ENCODE measurements around the gene CHD5.

The CHD5 gene

GRCh38 chr1:6172549-6172948 lies 7.6 kb downstream of the CHD5 start:
- DNase-seq = no peak

DNA sequence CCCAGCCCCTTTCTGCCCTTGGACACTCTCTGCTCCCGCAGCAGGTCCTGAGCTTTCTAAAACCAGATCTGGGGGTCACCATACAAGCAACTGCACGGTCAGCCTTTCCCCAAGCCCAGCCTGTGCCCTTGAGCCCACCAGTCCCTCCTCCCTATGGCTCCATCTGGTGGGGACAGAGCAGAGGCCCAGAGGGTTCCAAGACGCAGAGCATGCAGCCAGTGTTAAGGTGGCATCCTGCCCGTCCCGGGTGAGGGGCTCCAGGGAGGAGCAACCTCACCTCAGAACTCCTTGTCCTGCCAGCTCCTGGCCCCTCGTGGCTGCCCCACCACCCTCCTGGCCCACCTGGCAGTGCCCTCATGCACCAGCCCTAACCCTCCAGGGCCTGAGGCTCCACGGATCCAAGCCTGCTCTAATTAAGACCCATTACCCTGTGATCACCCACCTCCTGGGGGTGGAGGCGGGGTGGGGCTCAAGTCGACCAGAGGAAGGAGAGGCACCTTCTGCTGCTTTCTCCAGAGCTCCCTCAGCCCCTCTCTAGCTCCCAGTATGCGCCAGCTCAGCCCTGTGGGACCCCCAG lies 8.5 kb downstream of the CHD5 start:
- DNase-seq = peak; percentile 59

DNA sequence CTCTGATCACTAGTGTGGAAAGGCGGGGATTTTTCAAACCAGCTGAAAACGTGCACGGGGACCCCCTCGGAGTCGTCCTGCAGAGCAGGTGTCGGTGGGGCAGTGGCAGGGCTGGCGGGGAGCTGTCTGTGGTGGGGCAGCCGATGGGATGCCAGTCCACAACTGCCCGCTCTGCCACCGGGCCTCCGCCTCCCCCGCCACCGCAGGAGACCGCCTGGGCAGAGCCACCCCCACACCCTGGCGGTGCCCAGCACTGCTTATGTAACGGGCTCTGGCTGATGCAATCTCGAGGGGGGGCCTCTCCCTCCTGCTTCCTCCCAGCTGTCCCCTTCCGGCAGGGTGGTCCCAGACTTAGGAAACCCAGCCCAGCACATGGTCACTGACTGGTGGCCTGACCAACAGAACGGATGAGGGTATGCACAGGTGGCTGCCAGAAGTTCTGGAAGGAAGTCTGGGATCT lies 9.3 kb downstream of the CHD5 start:
- DNase-seq = no peak

DNA sequence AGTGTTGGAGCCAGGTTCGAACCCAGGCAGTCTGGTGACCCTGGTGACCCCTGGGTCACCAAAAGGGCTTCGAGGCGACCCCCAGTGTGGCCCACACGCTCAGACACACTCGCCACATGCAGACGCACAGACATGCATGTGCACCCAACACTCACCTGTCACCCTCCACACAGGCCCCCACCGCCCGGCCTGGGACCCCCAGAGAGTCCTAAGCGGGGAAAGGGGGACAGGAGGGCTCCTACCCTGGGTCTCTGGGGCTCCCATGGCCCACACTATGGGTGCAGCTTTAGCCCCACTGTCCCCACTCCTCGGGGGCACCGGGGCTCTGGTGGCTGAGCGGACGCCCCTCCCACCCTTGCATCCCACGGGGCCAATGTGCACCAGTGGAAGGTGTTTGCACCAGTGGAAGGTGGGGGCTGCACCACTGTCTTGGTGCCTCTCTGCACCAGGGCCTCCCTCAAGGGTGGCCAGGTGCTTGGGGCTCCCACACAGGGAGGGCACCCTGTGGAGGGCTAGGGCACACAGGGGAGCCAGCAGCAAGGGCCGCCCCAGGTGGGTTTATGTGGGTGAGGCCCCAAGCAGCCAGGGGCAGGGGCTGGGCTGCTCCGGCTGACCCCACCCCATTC lies 9.9 kb downstream of the CHD5 start:
- DNase-seq = no peak

DNA sequence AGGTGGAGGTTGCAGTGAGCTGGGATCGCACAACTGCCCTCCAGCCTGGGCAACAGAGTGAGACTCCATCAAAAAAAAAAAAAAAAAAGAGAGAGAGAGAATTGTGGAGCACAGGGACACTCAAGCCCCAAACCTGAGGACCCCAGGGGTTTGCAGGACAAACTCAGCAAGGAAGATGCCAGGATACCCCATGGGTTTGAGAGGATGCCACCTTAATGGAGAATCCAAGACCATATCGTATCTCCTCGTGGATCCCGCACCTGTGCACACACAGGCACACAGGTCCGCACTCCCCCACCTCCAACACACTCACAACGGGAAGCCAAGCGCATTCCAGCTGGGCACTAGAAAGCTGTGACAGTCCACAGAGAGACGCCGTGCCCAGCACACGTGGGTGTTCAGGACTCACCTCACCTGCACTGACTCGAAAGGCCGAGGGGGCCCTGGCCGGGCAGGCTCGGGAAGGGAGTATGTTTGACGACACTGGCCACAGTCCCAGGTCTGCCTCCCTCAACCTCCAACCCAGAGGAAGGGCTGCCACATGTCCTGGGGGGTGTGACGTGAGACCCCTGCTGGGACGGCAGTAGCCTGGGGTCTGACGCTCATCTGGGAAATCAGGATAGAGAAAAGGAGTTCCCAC lies 11.1 kb downstream of the CHD5 start:
- DNase-seq = no peak

DNA sequence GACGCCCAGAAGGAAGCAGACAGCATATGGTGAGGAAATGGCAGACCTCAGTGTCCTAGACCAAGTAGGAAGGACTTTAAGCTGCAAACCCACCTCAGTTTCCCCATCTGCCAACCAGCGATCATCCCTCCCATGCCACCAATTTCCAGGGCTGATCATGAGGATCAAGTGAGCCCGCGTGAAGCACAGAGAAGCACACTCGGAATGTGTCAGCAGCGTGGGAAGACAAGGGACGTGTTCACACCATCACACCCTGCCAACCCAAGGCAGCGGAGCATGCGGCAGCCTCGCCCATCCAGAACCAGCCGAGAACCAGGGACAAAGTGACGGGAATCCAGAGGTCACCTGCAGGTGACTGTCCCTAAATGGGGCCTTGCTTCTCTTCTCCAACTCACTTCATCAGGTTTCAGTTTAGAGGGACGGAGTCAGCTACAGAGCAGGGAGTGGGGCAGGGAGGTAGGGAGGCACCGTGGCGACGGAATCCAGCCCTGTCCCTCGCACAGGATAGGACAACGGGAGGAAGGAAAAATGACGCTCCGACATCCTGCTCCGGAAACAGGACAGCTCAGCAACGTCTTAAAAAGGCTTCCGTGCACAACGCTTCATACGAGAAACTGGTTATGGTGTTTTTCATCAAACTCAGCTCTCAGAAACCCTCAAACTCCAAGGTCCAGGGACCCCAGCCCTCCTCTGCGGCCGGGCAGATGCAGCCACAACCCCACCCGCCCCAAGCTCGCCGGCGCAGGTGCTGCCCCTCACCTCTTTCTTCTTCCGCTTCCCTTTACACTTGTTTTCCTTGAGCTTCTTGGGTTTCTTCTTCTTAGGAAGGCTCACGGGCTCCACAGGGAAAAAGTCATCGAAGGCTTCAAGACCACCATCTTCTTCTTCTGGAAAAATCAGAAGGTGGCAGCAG lies 12.5 kb downstream of the CHD5 start:
- no peak for DNase-seq

GRCh38 chr1:6166655-6167390 lies 13.3 kb downstream of the CHD5 start:
- no peak for DNase-seq

- no peak for DNase-seq
Measured at GRCh38 chr1:6166221-6166620, 13.9 kb downstream of the CHD5 start.

- no peak for DNase-seq
Measured at GRCh38 chr1:6165441-6165985, 14.6 kb downstream of the CHD5 start.

DNA sequence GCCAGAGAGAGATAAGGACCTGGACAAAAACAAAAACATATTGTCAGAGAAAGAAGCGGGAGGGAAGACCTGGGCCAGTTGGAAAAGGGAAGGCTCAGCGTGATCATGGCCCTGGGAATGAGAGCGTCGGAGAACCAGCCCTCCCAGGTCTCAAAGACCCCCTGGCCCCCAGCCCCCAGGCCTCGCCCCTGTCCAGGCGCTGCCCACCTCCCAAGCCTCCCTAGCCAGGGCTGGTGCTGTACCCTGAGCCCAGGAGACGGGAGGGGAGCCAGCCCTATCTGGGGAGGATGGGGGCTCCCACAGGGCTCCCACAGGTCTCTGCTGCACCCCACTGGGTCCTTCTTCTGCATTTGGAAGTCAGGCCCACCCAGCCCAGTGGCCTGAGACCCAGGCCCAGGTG lies 15.1 kb downstream of the CHD5 start:
- DNase-seq = no peak

- no peak for DNase-seq
Measured at GRCh38 chr1:6163973-6164617, 16.0 kb downstream of the CHD5 start.

- no peak for DNase-seq
Measured at GRCh38 chr1:6163191-6163972, 16.7 kb downstream of the CHD5 start.

DNA sequence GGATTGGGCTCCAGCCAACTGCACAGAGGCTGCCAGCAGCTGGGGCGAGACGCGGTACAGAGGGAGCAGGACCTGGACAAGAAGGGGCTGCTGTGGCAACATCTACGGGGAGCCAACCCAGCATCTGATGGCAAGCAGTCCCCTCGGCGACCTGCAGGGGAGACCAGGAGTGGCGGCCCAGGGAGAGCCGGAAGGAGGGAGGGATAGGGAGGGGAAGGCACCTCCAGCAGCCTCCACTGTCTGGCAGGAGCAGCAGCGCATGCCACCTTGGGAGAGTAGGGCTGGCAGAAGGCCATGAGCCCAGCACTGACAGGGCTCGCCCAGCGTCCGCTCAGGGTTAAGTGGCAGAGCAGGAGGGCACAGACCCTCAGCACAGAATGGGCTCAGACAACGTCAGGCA lies 17.3 kb downstream of the CHD5 start:
- peak; percentile 84 for DNase-seq

GRCh38 chr1:6162341-6162740 lies 17.8 kb downstream of the CHD5 start:
- no peak for DNase-seq

DNA sequence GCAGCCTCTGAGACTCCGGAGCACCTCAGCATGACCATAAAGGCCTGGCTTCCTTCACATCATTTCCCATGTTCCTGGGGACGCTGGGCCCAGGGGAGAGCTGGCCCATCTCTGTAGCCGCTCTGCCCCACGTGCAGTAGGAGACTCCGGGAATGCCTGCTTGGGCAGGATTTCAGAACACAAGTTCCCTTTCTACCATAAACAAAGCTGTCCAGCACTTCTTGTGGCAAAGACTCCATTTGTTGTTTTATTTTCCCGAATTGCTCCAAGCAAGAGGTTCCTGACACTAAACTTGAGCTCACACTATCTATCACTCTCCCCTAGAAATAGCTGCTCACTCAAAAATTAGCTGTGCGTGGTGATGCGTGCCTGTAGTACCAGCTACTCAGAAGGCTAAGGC lies 21.9 kb downstream of the CHD5 start:
- no peak for DNase-seq

DNA sequence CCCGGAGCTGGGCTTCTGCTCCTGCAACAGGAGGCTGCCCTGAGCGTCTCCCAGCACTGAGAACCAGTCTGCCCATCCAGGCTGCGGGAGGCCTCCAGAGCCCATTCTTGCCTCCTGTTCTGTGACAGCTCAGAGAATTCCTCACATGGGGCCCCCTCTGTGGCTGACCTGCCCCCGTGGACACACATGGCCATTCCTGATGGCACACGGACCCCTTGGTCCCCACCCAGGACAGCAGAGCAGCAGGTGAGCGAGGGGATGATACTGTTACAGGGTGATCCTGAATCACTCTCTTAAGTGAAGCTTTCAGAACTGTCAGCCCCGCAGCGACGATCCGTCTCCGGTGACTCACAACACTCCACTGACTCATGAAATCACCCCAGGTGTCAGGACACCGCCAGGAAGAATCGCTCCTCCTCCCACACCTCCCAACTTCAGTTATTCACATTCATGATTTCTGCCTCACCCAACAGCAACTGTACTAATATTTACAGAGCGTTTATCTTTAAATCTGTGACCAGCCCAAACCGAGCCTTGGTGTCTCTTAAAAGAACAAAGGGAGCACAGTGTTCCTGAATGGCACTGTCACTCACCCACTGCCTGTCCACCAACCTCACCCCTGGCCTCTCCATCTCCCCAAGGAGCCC lies 22.5 kb downstream of the CHD5 start:
- DNase-seq = no peak

DNA sequence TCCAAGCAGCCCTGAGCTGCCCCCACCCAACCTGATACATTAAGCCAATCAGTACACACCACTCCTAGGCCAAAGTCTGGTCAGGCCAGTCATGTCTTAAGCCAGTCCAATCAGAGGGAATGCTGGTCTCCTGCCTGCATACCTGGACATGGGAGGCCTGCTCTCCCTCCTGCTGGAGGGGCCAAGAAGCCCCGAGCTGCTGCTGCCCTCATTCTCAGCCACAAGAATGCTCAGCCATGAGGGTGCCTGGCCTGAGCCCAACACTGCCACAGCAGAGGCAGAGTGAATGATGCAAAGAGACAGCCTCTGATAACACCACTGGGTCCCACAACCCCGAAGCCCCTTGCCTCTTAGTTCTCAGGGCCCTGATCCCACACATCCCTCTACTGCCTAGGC lies 23.0 kb downstream of the CHD5 start:
- DNase-seq = no peak

DNA sequence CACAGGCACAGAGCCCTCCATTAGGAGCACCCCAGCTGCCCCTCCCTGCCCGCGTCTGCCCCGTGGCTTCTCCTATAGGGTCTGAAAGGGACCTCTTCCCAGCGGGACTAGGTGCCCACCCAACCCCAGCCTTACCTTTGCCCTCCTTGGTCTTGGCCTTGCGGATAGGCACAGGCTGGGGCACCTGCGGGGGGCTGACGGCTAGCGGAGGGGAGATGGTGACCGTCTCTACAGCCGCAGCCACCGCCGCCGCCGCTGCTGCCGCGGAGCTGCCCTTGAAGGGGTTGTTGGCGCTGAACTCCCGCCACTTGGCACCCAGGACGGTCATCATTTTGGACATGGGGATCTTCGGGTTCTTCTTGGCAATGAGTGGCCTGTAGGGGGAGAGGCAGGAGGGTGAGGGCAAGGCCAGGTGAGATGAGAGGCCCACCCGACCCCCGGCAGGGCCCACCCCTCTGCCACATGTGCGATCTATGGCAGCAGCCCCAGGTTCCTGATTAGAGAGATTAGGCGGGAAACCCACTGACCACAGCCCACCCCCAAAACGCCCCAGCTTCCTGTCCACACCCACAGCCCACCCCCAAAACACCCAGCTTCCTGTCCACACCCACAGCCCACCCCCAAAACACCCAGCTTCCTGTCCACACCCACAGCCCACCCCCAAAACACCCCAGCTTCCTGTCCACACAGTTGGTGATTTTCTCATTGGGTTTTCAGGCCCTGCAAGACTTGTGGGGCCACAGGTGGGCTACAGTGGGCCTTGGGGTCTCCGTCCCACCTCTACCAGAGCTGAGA lies 25.4 kb downstream of the CHD5 start:
- DNase-seq = no peak

- DNase-seq = no peak
Measured at GRCh38 chr1:6152882-6153281, 27.2 kb downstream of the CHD5 start.

GRCh38 chr1:6152181-6152580 lies 27.9 kb downstream of the CHD5 start:
- DNase-seq = no peak

Data from NCI-H1092 (cell line).